Ureter (tissue), 1 donor: ENCODE measurements around the gene CFC1. TPM values are rescaled to one million over a fixed set of nuclear protein-coding genes. Genes with fewer than 3 reads are reported as not detected.
"Not testable (repeated sequence)": the region's sequence is repeated elsewhere in the genome, so short reads cannot be mapped to it uniquely, and the experiment has no call there.

Experiments used
- DNase-seq: peaks from one replicate; pipeline ENCODE4 v3.0.0-alpha.2; 2020; ENCODE audit warnings: low spot score
- total RNA-seq: library from RNA; stranded (reverse); gene quantifications from one replicate; pipeline ENCODE4 v1.2.4, GENCODE V29; 2023
- donor health status: DM: yes; HTN: yes; CAD: no.

CFC1 gene
- total RNA-seq, 1 donor from 2014 or later = not detected

GRCh38 chr2:130583582-130583981 lies 15.8 kb downstream of the CFC1 start:
- DNase-seq = not testable (repeated sequence)

- DNase-seq = not testable (repeated sequence)
These were observed 16.4 kb downstream of the CFC1 start for GRCh38 chr2:130582970-130583369.

GRCh38 chr2:130581491-130581890 lies 17.9 kb downstream of the CFC1 start:
- DNase-seq = not testable (repeated sequence)

DNA sequence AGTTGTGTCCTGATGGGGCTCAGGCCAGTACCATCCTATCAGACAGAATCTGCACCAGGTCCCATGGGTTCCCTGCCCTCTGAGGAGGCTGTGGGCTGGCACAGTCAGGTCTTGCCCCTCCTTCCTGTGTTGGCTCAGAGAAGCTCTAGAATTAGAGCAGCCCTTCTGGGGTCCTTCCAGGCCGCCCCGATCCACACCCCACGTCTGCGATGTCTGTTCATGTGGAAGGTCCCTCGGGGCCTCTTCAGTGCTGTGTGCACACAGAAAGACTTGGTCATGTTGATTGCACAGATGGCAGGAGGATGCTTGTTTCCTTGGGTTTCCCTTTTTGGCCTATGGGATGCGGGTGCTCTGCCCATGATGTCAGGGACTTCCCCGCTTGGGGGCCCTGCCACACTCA lies 20.3 kb downstream of the CFC1 start:
- DNase-seq = not testable (repeated sequence)

- not testable (repeated sequence) for DNase-seq
These were observed 21.8 kb downstream of the CFC1 start for GRCh38 chr2:130577559-130577958.

GRCh38 chr2:130576209-130576784 lies 23.1 kb downstream of the CFC1 start:
- not testable (repeated sequence) for DNase-seq

DNA sequence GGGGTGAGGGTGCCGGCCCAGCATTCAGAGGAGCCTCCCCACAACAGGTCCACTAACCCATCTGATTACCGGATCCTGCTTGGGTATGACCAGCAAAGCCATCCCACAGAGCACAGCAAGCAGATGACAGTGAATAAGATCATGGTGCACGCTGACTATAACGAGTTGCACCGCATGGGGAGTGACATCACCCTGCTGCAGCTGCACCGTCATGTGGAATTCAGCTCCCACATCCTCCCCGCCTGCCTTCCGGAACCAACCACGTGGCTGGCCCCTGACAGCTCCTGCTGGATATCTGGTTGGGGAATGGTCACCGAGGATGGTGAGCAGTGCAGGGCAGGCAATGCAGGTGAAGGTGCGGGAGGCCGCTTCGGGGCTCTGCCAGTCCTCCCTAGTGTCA lies 25.1 kb downstream of the CFC1 start:
- DNase-seq = not testable (repeated sequence)

GRCh38 chr2:130571929-130572328 lies 27.4 kb downstream of the CFC1 start:
- DNase-seq = not testable (repeated sequence)

GRCh38 chr2:130566165-130566564 lies 33.2 kb downstream of the CFC1 start:
- not testable (repeated sequence) for DNase-seq

DNA sequence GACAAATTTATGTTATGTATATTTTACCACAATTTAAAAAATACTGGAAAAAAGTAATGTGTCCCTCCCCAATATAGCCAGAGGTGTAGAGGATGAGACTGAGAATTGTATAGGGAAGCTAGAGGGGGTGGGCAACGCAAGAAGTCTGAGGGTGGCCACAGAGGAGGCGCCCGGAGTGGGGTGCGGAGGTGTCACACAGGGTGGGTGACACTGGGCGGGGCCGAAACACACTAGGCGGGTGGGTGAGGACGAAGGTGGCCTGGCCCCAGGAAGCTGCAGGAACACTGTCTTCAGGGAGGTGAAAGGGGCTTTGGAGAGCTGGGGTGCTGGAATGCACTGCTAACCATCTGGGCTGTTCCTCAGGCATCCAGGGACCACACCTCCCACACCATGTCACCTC lies 42.9 kb downstream of the CFC1 start:
- DNase-seq = not testable (repeated sequence)

DNA sequence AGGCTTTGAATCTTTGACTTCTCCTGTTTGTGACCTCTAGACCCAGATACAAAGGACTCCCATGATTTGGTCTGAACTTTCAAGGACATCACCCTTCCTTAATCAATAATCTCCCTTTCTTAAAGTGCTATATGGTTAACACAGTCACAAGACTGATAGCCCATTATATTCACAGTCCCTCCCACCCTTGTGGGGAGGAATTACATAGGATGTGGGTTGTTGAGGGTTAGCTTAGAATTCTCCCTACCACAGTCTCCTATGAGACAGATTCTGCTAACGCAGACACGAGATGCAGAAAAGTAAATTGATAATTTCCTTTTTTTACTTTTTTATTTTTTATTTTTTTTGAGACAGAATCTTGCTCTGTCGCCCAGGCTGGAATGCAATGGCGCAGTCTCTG lies 45.2 kb downstream of the CFC1 start:
- DNase-seq = not testable (repeated sequence)

DNA sequence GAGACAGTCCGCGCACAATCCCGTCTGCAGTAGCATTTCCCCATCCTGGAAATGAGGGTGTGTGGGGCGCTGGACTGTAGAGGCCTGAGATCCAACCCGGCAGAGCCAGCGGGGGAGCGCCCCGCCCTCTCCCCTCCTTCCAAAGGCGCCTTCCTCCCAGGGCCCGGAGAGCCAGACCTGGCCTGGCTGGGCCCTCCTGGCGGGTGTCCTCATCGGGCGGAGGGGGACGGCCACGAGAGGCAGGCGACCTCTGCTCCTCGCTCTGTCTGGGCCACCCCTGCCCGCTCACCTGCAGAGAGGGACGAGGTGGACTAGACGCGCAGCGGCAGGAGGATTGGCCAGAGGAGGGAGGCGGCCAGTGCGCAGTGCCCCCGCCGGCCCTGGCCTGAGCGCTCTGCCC lies 49.9 kb downstream of the CFC1 start:
- DNase-seq = not testable (repeated sequence)

DNA sequence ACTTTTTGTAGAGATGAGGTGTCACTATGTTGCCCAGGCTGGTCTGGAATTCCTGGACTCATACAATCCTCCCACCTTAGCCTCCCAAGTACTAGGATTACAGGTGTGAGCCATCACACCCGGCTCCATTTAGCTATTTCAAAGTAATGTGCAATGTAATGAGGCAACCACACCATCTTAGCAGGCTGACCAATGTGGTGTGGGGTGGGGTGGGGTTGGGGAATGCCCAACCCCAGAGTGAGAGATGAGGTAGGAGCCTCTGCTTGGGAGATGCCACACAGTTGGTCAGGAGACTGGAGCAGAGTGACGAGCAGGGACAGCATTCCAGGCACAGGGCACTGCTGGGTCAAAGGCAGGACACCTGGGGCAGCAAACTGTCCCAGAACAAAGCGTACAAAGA lies 51.0 kb downstream of the CFC1 start:
- DNase-seq = not testable (repeated sequence)

- not testable (repeated sequence) for DNase-seq
These were observed 54.4 kb downstream of the CFC1 start for GRCh38 chr2:130544978-130545377.

DNA sequence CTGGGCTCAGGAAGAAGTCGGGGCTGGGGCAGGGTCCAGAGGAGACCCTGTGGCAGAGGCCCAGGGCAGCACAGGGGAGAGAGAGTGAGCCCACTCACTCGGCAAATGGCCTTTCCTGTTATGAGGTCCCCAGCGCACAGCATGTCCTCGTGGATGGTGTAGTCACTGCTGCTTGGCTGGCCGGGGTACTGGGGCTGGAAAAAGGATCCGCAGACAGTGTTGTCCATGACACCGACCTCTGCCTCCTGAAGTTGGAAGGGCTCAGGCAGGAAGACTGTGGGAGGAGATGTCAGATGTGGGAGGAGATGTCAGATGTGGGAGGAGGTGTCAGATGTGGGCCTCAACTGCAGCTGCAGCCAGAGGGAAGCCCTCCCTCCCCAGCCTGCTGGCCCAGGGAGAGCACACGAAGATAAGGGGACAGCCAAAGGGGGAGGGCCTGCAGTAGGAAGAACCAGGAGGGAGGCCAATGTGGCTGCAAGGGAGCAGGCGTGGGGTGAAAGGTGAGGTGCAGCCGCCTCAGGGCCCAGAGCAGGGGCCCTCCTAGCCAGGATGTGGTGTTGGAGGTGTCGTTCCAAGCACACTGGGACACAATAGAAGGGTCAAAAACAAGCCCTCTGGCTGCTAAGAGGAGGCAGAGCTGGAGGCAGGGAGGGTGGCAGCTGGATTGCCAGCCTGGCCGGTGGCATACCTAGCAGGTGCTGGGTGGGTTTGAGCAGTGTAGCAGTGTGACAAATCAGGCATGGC lies 55.4 kb downstream of the CFC1 start:
- not testable (repeated sequence) for DNase-seq

DNA sequence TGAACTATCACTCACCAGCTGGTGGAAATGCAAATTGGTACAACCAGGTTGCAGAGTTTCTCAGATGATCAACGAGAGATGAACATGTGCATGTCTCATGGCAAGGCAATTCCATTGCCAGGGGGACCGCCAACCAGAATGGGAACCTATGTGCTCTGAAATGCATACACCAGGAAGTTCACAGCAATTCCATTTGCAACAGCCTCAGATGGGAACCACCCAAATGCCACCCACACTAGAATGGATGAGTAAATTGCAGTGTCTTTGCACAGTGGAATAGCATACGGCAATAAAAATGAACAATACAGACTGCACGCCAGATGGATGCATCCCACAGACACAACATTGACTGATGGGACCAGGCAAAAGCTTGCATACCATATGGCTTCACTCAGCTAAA lies 56.6 kb downstream of the CFC1 start:
- not testable (repeated sequence) for DNase-seq

Other genes with a start within 250 kb of the CFC1 start
- 97.9 TPM for gene PTPN18, start 243.5 kb downstream of the CFC1 start, total RNA-seq
- not detected for gene POTEI, start 90.2 kb downstream of the CFC1 start, total RNA-seq
- gene CFC1B, start 78.4 kb downstream of the CFC1 start, total RNA-seq = not detected
- not detected for gene POTEJ, start 11.9 kb upstream of the CFC1 start, total RNA-seq
- not detected for gene GPR148, start 129.5 kb upstream of the CFC1 start, total RNA-seq
- gene AMER3, start 156.0 kb upstream of the CFC1 start, total RNA-seq = not detected
- 16.4 TPM for gene ARHGEF4, start 237.3 kb upstream of the CFC1 start, total RNA-seq